GM18519 (cell line): Measurements from ENCODE around the gene MOK.
"Not testable (repeated sequence)": the region's sequence is repeated elsewhere in the genome, so short reads cannot be mapped to it uniquely, and the experiment has no call there.

Experiments
- ATAC-seq: cut with Tn5 transposase; IDR thresholded peaks from one replicate; pipeline ENCODE4 v1.9.1; 2021; ENCODE audit warnings: mild to moderate bottlenecking, moderate library complexity; ENCODE audit not compliant: unreplicated experiment, low FRiP score

The MOK gene

GRCh38 chr14:102304611-102305506 lies at the start of gene MOK:
Gene MOK, minus strand, starts transcription at chr14:102305164. Its CDS starts 196 bp downstream, at chr14:102304968.
- peak; percentile 88 for ATAC-seq

DNA sequence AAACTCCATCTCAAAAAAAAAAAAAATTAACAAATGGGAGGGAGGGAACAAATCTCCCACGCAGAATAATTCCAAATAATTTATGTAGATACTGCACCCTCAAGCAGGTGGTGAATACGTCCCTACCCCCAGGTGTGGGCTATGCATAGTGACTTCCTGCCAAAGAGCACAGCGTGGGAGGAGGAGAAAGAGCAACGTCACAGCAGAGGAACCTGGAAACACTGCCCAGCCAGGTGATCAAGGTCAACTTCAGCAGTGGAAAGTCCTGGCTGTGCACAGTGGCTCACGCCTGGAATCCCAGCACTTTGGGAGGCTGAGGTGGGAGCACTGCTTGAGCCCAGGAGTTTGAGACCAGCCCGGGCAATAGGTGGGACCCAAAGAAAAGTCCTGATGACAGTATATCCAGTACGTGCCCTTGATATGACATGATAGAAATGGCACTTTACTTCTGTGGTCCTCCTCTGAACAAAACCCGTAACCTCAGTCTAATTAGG lies 48.2 kb upstream of the MOK start:
- ATAC-seq: no peak

GRCh38 chr14:102352213-102352612 lies 47.2 kb upstream of the MOK start:
- no peak for ATAC-seq

DNA sequence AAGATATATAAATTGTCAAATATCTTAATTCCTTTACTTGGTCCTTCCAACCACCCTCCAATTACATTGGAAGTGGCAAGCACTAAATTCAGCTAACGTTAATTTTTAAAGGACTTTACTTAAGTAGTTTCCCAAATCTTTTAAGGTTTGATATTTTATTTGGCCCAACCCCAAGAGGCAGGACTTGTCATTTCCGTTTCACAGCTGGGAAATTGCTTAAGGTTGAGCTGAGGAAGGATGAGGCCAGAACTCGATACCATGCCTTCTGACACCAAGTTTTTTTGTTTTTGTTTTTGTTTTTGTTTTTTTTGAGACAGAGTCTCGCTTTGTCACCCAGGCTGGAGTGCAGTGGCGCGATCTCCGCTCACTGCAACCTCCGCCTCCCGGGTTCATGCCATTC lies 46.6 kb upstream of the MOK start:
- not testable (repeated sequence) for ATAC-seq

DNA sequence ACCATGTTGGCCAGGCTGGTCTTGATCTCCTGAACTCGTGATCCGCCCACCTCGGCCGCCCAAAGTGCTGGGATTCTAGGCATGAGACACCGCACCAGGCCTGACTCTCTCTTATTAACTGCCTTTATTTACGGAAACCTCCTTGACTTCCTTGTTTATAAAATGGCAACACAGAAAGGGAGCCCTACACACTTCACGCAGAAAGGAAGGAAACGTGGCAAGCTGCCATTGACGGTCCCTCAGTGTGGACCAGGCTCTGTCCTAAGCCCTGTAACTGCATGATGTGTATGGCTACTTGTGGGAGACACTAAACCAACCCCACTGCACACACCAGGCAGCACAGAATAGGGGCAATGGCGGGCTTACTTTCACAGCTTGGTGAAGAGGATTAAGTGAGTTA lies 46.1 kb upstream of the MOK start:
- ATAC-seq: no peak

DNA sequence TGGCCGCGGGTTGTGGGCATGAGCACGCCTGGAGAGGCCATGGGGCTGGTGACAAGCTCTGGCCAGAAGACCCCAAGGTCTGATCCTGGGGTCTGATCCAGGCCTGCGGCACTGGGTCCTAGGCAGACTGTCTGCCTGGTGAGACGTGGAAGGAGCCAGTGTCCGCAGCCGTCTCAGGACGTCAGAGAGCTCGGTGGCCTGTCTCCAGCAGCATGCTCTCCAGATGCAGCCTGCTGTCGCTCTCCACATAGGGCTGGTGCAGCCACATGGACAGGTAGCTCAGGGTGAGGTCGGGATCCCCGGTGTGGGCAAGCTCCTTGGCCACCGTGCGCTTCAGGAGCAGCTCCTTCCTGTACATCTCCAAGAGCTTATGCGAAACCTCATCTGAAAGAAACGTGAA lies 43.4 kb upstream of the MOK start:
- ATAC-seq: no peak

GRCh38 chr14:102346645-102347044 lies 41.7 kb upstream of the MOK start:
- no peak for ATAC-seq

DNA sequence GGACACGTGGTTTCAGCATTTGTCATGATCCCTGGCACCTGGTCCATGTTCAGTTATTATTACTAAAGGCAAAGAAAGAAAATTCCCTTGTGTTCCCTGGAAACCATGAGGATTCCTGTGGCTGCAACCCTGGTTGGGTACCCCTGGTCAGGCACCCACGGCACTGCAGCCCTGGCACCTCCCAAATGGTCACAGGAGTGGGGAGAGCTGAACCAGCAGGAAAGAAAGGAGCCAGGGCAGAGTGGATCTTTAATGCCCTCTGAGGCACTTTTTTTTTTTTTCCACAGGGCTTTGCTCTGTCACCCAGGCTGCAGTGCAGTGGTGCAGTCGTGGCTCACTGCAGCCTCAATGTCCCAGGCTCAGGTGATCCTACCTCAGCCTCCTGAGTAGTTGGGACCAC lies 40.3 kb upstream of the MOK start:
- no peak for ATAC-seq

GRCh38 chr14:102344485-102344884 lies 39.5 kb upstream of the MOK start:
- no peak for ATAC-seq

DNA sequence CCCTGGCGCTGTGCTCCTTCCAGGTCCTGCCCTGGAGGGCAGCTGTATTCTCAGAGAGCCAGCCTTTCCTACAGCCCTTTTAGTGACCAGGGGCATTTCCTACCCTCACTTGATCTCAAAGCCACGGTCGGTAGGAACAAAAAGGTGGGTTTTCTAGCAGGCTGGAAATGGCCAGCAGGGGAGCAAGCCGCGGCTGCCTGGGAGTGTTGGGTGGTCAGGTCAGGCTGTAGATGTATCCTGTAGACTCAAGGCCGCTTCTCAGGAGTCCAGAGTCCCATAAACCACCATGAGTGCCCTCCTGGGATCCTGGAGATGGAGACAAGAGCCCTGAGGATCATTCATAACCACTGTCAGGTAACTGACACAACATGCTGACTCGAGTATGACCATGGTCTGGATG lies 39.1 kb upstream of the MOK start:
- no peak for ATAC-seq

GRCh38 chr14:102342238-102342637 lies 37.3 kb upstream of the MOK start:
- no peak for ATAC-seq

GRCh38 chr14:102341566-102341965 lies 36.6 kb upstream of the MOK start:
- ATAC-seq: no peak

GRCh38 chr14:102338724-102339123 lies 33.8 kb upstream of the MOK start:
- ATAC-seq: no peak

DNA sequence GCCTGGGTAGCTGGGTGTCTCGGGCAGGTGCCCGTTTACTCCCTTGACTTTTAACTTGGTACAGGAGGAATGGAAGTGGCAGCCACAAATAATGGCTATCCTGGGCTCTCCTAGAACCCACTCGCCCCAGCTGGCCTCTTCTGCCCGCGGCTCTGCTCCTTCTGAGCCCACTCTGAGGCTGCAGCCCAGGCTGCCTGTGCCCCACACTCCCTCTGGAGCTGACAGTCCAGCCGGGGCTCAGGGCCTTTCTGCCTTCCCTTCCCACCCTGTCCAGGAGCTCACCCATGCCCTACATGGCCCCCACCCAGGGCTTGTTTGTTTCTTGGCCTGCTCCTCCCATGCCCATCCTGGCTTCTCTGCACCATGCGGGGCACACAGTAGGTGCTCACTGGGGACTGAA lies 30.2 kb upstream of the MOK start:
- ATAC-seq: no peak

GRCh38 chr14:102333795-102334705 lies 29.1 kb upstream of the MOK start:
- no peak for ATAC-seq

DNA sequence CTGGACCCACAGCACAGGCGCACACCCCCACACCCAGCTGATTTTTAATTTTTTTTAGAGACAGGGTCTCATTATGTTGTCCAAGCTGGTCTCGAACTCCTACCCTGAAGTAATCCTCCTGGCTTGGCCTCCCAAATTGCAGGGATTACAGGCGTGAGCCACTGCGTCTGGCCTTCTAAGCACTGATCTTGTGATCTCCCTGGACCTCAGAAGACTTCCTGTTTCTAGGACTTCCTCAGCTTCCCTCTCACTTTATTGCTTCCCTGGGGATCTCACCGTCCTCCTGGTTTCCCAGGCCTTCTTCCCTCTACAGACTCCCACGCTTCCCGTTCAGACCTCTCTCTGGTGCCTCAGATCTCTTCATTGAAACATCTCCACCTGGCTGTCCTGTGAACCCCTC lies 28.4 kb upstream of the MOK start:
- ATAC-seq: no peak

DNA sequence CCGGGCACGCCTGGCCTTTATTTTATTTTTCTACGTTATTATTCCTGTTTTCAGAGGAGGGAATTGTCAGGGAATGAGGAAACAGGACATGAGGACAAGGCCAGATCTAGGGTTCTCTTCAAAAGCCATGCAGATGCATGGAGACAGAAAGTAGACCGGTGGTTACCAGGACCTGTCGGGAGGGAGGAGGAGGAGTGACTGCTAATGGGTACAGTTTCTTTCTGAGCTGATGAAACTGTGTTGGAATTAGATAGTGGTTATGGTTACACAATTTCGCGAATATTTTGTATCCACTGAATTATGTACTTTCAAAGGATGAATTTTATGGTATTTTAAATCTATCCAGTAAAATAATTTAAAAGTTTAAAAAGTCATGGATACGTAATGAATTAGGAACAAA lies 25.8 kb upstream of the MOK start:
- ATAC-seq: no peak

DNA sequence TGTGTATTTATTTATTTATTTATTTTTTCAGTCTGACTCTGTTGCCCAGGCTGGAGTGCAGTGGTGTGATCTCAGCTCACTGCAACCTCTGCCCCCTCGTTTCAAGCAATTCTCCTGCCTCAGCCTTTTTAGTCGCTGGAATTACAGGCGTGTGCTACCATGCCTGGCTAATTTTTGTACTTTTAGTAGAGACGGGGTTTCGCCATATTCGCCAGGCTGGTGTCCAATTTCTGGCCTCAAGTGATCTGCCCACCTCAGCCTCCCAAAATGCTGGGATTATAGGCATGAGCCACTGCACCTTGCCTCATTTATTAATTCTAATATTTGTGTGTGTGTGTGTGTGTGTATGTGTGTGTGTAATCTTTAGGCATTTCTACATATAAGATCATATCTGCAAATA lies 24.4 kb upstream of the MOK start:
- not testable (repeated sequence) for ATAC-seq

GRCh38 chr14:102326583-102326982 lies 21.6 kb upstream of the MOK start:
- ATAC-seq: no peak

- ATAC-seq: no peak
Measured at GRCh38 chr14:102325791-102326345, 20.9 kb upstream of the MOK start.

DNA sequence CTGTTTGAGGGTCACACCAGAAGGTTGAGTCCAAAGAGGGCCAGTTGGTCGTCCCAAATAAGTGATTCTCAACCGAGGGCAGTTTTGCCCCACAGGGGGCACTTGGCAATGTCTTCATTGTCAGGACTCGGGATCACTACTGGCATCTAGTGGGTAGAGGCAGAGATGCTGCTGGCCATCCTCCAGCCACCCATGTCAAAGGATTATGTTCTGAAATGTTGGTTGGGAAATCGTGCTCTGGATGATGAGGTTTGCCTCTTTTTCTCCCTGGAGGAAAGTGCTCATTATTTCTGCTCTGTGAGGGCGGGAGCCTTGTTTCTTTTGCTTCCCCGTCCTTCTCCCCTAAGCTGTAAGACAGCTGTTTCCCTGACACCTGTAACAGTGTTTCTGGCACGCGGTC lies 18.1 kb upstream of the MOK start:
- ATAC-seq: no peak
